HG02571 (cell line): ENCODE results near the gene USP20.
A peak's percentile ranks its signal among the peaks of the same experiment; 100 is the strongest.

ENCODE experiments used
- ATAC-seq: cut with Tn5 transposase; IDR thresholded peaks from one replicate; pipeline ENCODE4 v1.9.1; 2021; ENCODE audit warnings: mild to moderate bottlenecking, moderate library complexity; ENCODE audit not compliant: unreplicated experiment

Gene USP20

GRCh38 chr9:129874261-129875101 is 39.2 kb downstream of the USP20 start:
- no peak for ATAC-seq

DNA sequence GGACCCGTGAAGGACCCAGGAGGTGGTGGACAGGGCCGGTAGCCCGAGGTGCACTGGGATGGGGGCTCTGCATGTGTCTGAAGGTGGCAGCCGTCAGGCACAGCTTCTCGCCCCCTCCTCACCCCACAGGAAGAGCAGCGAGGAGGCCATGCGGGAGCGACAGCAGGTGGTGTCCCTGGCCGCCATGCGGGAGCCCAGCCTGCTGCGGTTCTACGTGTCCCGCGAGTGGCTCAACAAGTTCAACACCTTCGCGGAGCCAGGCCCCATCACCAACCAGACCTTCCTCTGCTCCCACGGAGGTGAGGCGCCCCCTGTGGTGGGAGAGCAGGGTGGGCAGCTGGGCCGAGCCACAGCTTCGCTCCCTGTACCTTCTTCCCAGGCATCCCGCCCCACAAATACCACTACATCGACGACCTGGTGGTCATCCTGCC is 39.9 kb downstream of the USP20 start:
- no peak for ATAC-seq

DNA sequence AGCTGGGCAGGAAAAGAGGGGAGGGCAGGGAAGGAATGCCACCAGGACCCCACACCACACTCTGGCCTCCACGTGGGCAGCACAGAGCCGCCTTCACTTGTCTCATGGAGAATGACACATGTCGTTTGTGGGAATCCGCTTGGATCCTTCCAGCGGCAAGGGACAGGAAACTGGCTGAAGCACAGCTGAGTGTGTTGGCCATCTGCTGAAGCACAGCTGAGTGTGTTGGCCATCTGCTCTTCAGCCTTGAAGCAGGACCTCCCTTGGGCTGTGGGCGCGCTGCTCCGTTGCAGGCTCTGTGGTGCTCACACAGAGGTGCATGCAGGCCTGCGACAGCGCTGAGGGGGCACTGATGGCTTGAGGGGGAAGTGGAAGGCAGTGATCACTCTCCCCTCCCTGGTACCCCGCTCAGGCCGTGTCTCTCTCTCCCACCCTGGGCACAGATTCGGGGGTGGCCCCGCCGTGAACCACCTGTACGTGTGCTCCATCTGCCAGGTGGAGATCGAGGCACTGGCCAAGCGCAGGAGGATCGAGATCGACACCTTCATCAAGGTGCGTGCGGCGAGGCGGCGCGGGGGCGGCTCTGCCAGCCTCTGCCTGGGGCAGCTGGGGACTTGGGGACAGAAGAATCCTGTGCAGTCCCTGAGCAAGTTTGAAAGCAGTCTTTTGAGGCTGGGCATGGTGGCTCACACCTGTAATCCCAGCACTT is 40.6 kb downstream of the USP20 start:
- ATAC-seq, result no peak

- no peak for ATAC-seq
These were observed 41.6 kb downstream of the USP20 start for GRCh38 chr9:129876815-129877214.

GRCh38 chr9:129878291-129878690 is 43.0 kb downstream of the USP20 start:
- no peak for ATAC-seq

GRCh38 chr9:129879103-129879699 is 43.9 kb downstream of the USP20 start:
- ATAC-seq, result no peak

DNA sequence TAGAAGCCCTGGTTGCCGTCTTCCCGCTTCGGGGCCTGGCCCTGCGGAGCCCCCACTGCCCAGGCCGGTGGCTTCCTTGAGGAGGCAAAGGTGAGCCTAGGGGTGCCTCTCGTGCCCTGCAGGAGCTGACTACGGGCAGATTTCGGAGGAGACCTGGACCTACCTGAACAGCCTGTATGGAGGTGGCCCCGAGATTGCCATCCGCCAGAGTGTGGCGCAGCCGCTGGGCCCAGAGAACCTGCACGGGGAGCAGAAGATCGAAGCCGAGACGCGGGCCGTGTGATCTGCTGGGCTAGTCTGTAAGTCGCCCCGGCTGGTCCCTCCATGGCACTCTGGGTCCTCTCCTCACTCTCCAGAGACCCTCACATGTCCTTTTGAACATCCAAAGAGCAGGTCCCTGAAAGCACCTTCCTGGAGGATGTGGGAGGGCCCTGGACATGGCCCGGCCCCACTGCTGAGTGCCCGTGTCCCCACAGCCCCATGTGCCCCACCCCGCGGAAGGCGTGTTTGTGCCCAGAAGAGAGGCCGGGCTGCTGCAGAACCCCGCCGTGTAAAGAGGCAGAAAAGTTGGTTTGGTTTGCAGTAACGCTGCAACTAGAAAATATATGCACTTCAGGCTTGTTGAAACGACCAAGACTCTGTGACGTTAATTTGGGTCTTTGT is 44.9 kb downstream of the USP20 start:
- no peak for ATAC-seq

DNA sequence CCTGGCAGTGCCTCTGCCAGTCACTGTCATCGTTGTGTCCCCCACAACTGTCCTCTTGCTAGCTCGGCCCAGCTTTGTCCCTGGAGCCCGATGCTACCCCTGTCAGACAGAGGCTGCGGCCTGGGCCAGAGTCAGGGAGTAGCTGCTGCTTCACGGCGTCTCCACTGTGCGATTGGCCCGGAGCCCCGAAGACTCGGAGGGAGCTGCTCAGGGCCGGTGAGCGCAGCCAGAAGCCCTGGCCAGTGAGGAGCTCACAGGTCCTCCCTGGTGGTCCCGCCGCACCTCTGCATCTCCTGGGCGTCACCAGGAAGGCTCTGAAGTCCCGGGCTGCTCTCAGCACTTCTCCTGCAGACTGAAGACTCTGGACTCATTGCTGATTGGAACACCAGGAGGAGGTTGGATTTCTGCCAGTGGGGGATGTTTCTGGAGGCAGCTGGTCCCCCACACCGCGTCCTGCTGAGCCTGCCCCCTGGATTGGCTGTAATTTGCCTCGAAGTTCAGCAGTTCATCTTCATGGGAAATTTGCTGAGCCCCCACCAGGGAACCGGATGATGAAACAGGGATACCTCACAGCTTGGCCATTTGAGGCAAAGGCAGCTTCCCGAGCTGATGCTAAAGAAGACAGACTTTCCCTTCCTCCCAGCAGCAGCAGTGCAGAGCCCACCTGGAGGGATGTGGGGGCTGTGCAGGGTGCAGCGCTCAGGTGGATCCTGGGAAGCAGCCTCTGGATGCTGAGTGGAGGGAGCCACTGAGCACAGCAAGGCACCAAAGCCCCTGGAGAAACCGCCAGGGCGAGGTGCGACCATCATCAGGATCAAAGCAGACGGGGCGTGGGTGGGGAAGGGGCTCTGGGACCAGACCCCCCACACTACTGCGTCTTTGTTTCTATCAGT is 45.6 kb downstream of the USP20 start:
- ATAC-seq, result no peak

DNA sequence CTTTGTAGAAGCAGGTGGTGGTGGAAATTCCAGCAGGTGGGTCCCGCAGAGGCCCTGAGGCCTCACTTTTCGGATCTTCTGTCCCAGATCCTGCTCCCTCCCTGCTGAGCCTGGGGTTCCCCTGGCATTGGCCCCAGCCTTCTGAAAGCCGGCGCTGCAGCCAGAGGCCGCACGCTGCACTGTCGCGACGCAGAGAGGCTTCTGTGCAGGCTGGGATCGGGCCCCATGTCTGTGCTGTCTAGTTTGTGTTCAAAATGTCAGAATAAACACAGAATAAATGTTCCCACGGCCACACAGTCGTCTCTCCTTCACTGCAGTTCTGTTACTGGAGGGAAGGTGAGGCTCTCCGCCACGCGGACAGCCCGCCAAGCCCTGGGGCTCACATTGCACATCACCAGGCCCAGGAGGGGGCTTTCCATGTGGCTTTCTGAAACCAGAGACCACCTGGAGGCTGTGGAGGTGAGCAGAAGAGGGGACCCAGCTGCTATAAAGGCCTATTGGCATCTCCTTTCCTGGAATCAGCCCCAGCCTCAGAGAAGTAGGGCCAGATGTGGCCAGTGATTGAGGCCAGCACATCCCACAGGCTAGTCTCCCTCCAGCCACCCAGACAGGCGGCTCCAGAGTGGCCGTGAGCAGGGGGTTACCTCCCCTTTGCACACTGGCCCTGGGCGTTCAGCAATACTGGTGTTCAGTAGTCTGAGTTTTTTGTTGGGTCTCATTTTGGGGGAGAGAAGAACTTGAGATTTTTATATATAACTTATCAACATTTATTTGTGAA is 46.5 kb downstream of the USP20 start:
- no peak for ATAC-seq

- ATAC-seq, result peak; percentile 43
These were observed 49.2 kb downstream of the USP20 start for GRCh38 chr9:129884220-129885017.

- no peak for ATAC-seq
These were observed 49.9 kb downstream of the USP20 start for GRCh38 chr9:129885018-129885669.

GRCh38 chr9:129885670-129886106 is 50.4 kb downstream of the USP20 start:
- ATAC-seq, result no peak

- ATAC-seq, result no peak
These were observed 51.2 kb downstream of the USP20 start for GRCh38 chr9:129886226-129887174.

GRCh38 chr9:129887334-129888292 is 52.4 kb downstream of the USP20 start:
- ATAC-seq, result no peak

DNA sequence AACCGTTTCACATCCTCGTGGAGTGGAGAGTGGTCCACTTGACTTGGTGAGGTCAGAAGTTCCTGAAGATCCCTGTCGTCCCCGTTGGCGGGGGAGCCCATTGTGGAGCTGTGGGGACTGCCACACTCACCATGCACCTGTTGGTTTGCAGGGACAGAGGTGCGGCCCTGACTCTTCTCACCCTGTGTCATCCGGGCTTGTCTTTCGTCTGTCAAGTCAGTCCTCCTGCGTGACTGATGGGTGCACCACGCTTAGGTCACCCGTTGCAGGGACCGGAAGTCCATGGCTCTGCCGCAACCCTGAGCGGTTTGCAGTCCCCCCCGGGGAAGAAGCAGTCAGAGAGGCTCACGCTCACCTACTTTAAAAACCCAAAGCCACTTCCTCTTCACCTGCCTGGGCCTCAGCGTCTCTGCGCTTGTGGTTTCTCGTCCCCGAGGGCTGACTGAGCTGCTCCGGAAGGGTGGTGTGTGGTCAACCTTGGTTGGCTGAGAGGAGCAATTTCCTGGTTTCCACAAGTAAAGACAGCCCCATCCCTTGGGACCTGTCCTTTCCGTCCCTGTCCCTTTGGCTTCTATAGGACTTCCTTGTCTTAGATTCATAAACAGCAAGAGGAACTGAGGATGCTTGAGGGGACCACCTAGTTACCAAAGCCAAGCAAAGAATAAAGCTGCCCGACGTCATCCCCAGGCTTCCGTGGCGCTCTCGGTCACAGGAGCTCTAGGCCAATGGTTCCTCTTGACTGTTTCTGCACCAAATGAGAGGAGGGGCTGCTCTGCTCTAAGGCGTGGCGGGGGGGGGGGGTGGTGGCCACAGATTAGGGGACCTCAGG is 53.2 kb downstream of the USP20 start:
- peak; percentile 45 for ATAC-seq
